Body of pancreas (tissue), 4 donors: ENCODE data around the gene VWA8.

ENCODE experiments used
- POLR2A ChIP-seq, 3 donors: fragments of 450-650 bp; IDR thresholded peaks; one replicate each; pipeline ENCODE4 v1.6.1; 2016; ENCODE audit warnings: antibody characterized with exemption in 3 of 3, mild to moderate bottlenecking in 2 of 3
- TF ChIP-seq, protein P1 (sequence below), 7 experiments: fragments of 450-650 bp in 4 of 7; fragments of 200-600 bp in 3 of 7; sonication (generic) in 3 of 7; IDR thresholded peaks; one replicate each; pipeline ENCODE4 v1.5.1; 2016 to 2019; ENCODE audit warnings: antibody characterized with exemption in 7 of 7

- TF ChIP-seq, protein P1, sequence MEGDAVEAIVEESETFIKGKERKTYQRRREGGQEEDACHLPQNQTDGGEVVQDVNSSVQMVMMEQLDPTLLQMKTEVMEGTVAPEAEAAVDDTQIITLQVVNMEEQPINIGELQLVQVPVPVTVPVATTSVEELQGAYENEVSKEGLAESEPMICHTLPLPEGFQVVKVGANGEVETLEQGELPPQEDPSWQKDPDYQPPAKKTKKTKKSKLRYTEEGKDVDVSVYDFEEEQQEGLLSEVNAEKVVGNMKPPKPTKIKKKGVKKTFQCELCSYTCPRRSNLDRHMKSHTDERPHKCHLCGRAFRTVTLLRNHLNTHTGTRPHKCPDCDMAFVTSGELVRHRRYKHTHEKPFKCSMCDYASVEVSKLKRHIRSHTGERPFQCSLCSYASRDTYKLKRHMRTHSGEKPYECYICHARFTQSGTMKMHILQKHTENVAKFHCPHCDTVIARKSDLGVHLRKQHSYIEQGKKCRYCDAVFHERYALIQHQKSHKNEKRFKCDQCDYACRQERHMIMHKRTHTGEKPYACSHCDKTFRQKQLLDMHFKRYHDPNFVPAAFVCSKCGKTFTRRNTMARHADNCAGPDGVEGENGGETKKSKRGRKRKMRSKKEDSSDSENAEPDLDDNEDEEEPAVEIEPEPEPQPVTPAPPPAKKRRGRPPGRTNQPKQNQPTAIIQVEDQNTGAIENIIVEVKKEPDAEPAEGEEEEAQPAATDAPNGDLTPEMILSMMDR (IDR thresholded peaks at IDR 0.05): no peak
- TF ChIP-seq POLR2A (IDR thresholded peaks at IDR 0.05): no peak
Measured at GRCh38 chr13:41954226-41954625, 6.7 kb downstream of the VWA8 start.
